Osteocyte (in vitro differentiated cells): ENCODE measurements around the gene SLC22A14. TPM values are rescaled to one million over a fixed set of nuclear protein-coding genes. Genes with fewer than 3 reads are reported as not detected.

ENCODE experiments used
- DNase-seq: peaks from one replicate; pipeline ENCODE4 v3.0.0; 2021; ENCODE audit warnings: mixed read lengths; ENCODE audit not compliant: unreplicated experiment; ENCODE audit errors: extremely low spot score
- H3K27ac Mint-ChIP-seq: one replicate; pipeline ENCODE4 v1.8.0; 2021; ENCODE audit warnings: mild to moderate bottlenecking, mixed read lengths; ENCODE audit not compliant: unreplicated experiment
- H3K27me3 Mint-ChIP-seq: one replicate; pipeline ENCODE4 v1.8.0; 2021; ENCODE audit warnings: mixed read lengths; ENCODE audit not compliant: unreplicated experiment
- H3K36me3 Mint-ChIP-seq: one replicate; pipeline ENCODE4 v1.8.0; 2021; ENCODE audit warnings: mixed read lengths; ENCODE audit not compliant: unreplicated experiment
- H3K4me1 Mint-ChIP-seq: one replicate; pipeline ENCODE4 v1.8.0; 2021; ENCODE audit warnings: mixed read lengths; ENCODE audit not compliant: unreplicated experiment
- H3K4me3 Mint-ChIP-seq: one replicate; pipeline ENCODE4 v1.8.0; 2021; ENCODE audit warnings: mild to moderate bottlenecking, moderate library complexity, mixed read lengths; ENCODE audit not compliant: unreplicated experiment
- H3K9me3 Mint-ChIP-seq: one replicate; pipeline ENCODE4 v1.8.0; 2021; ENCODE audit warnings: mixed read lengths; ENCODE audit not compliant: unreplicated experiment
- CTCF ChIP-seq: fragments of 200-600 bp; sonication (generic); IDR thresholded peaks from 2 replicates; pipeline ENCODE4 v1.5.0; 2021; ENCODE audit warnings: antibody characterized with exemption, mild to moderate bottlenecking, moderate library complexity
- total RNA-seq: library from RNA; stranded (reverse); gene quantifications from 2 replicates; pipeline ENCODE4 v1.2.1, GENCODE V29; 2021

The SLC22A14 gene
- total RNA-seq, 1 donor from 2014 or later, result 0.30 TPM

GRCh38 chr3:38245930-38246329 is 36.2 kb upstream of the SLC22A14 start:
- Mint-ChIP-seq H3K27ac (peak overlapping the region; percentile 48), H3K4me1 (peaks cover 16% of the 10 kb centered on the region), H3K4me3 (no peak overlapping the region), H3K9me3 (no peaks in the 10 kb centered on the region), H3K27me3 (no peaks in the 10 kb centered on the region), H3K36me3 (peaks cover 47% of the 10 kb centered on the region)
- TF ChIP-seq CTCF, result no peak
- DNase-seq, result no peak

- peak overlapping the region; percentile 75 for H3K27ac Mint-ChIP-seq
- H3K36me3 Mint-ChIP-seq, result peaks cover 58% of the 10 kb centered on the region
- peak; percentile 54 for TF ChIP-seq CTCF
- DNase-seq, result no peak
- peaks cover 16% of the 10 kb centered on the region for H3K4me1 Mint-ChIP-seq
- no peaks in the 10 kb centered on the region for H3K9me3 Mint-ChIP-seq
- no peaks in the 10 kb centered on the region for H3K27me3 Mint-ChIP-seq
- no peak overlapping the region for H3K4me3 Mint-ChIP-seq
These were observed 34.6 kb upstream of the SLC22A14 start for GRCh38 chr3:38247366-38248035.

GRCh38 chr3:38250198-38250597 is 31.9 kb upstream of the SLC22A14 start:
- peaks cover 78% of the 10 kb centered on the region for H3K36me3 Mint-ChIP-seq
- no peaks in the 10 kb centered on the region for H3K27me3 Mint-ChIP-seq
- H3K4me1 Mint-ChIP-seq, result peaks cover 34% of the 10 kb centered on the region
- no peaks in the 10 kb centered on the region for H3K9me3 Mint-ChIP-seq
- H3K4me3 Mint-ChIP-seq, result no peak overlapping the region
- no peak overlapping the region for H3K27ac Mint-ChIP-seq
- TF ChIP-seq CTCF, result no peak
- no peak for DNase-seq

GRCh38 chr3:38251197-38251596 is 30.9 kb upstream of the SLC22A14 start:
- no peak for DNase-seq
- Mint-ChIP-seq H3K4me3 (no peak overlapping the region), H3K9me3 (no peaks in the 10 kb centered on the region), H3K27ac (no peak overlapping the region), H3K4me1 (peaks cover 34% of the 10 kb centered on the region), H3K36me3 (peaks cover 74% of the 10 kb centered on the region), H3K27me3 (no peaks in the 10 kb centered on the region)
- TF ChIP-seq CTCF, result no peak

- DNase-seq, result no peak
- peaks cover 18% of the 10 kb centered on the region for H3K4me1 Mint-ChIP-seq
- no peak for TF ChIP-seq CTCF
- no peaks in the 10 kb centered on the region for H3K27me3 Mint-ChIP-seq
- H3K9me3 Mint-ChIP-seq, result no peaks in the 10 kb centered on the region
- H3K36me3 Mint-ChIP-seq, result peaks cover 60% of the 10 kb centered on the region
- H3K4me3 Mint-ChIP-seq, result no peak overlapping the region
- peak overlapping the region; percentile 86 for H3K27ac Mint-ChIP-seq
These were observed 28.4 kb upstream of the SLC22A14 start for GRCh38 chr3:38253704-38254103.
